ENCODE data around the gene CLTB. TPM values are rescaled to one million over a fixed set of nuclear protein-coding genes. Genes with fewer than 3 reads are reported as not detected.

CLTB gene
- total and polyA plus RNA-seq, 4 donors, result 14.2 to 49.4 (median 38.6) TPM

DNA sequence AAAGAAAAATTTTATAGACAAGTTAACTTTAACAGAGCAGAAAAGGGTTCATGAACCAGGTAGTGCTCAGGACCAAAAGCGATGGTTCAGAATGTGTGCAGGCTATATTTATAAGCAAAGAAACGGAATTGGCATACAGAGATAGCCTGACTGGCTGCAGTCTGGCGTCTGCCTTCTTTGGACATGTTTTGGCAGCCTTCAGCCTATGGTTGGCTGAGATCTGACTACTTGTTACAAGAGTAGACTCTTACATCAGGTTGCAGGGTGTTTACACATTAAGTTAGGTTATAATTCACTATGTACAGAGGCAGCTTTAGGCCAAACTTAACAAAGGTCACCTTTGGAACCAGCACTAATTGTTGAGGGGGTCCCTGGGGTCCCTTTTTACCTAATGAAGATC is 34.9 kb downstream of the CLTB start:
- WGBS, result 87% methylated on average over 3 of the region's 3 CpGs
- no peak for DNase-seq (ENCODE audit: low spot score)
- Histone ChIP-seq H3K36me3 (ENCODE audit: control insufficient read depth in 4 of 4, insufficient read depth in 3 of 4, low read depth in 1 of 4, low read length in 3 of 4) (peaks cover 10 to 53% (median 23%) of the 10 kb centered on the region in 4 donors), H3K4me3 (ENCODE audit: low read depth in 1 of 3, low read length in 3 of 3) (no peak overlapping the region), H3K9ac (ENCODE audit: low read depth in 1 of 2, low read length in 2 of 2) (no peak overlapping the region), H3K27ac (ENCODE audit: low read depth in 1 of 2, low read length in 2 of 2) (no peak overlapping the region), H3K9me3 (ENCODE audit: control insufficient read depth in 4 of 4, low read length in 3 of 4) (no peaks in the 10 kb centered on the region), H3K4me1 (ENCODE audit: control insufficient read depth in 4 of 4, insufficient read depth in 4 of 4, low read length in 3 of 4) (peaks cover 0 to 2% (median under 1%) of the 10 kb centered on the region in 4 donors), H3K27me3 (ENCODE audit: control insufficient read depth in 4 of 4, insufficient read depth in 4 of 4, low read length in 3 of 4) (no peaks in the 10 kb centered on the region)
- TF ChIP-seq HNF4A (conservative IDR thresholded peaks at IDR 0.05) (no peak), RAD21 (IDR thresholded peaks at IDR 0.05) (no peak), ZBTB33 (IDR thresholded peaks at IDR 0.05) (no peak), SP1 (IDR thresholded peaks at IDR 0.05) (no peak), JUND (IDR thresholded peaks at IDR 0.05) (no peak), EGR1 (IDR thresholded peaks at IDR 0.05; ENCODE audit: low read depth in 2 of 2) (no peak)
- TF ChIP-seq, protein P1, sequence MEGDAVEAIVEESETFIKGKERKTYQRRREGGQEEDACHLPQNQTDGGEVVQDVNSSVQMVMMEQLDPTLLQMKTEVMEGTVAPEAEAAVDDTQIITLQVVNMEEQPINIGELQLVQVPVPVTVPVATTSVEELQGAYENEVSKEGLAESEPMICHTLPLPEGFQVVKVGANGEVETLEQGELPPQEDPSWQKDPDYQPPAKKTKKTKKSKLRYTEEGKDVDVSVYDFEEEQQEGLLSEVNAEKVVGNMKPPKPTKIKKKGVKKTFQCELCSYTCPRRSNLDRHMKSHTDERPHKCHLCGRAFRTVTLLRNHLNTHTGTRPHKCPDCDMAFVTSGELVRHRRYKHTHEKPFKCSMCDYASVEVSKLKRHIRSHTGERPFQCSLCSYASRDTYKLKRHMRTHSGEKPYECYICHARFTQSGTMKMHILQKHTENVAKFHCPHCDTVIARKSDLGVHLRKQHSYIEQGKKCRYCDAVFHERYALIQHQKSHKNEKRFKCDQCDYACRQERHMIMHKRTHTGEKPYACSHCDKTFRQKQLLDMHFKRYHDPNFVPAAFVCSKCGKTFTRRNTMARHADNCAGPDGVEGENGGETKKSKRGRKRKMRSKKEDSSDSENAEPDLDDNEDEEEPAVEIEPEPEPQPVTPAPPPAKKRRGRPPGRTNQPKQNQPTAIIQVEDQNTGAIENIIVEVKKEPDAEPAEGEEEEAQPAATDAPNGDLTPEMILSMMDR (IDR thresholded peaks at IDR 0.05; ENCODE audit: low read depth, low read length, missing input control), result no peak

- Histone ChIP-seq H3K4me1 (ENCODE audit: control insufficient read depth in 4 of 4, insufficient read depth in 4 of 4, low read length in 3 of 4) (no peaks in the 10 kb centered on the region), H3K27ac (ENCODE audit: low read depth in 1 of 2, low read length in 2 of 2) (no peak overlapping the region), H3K9me3 (ENCODE audit: control insufficient read depth in 4 of 4, low read length in 3 of 4) (no peaks in the 10 kb centered on the region), H3K4me3 (ENCODE audit: low read depth in 1 of 3, low read length in 3 of 3) (no peak overlapping the region), H3K27me3 (ENCODE audit: control insufficient read depth in 4 of 4, insufficient read depth in 4 of 4, low read length in 3 of 4) (no peaks in the 10 kb centered on the region), H3K9ac (ENCODE audit: low read depth in 1 of 2, low read length in 2 of 2) (no peak overlapping the region), H3K36me3 (ENCODE audit: control insufficient read depth in 4 of 4, insufficient read depth in 3 of 4, low read depth in 1 of 4, low read length in 3 of 4) (peaks cover 7 to 43% (median 20%) of the 10 kb centered on the region in 4 donors)
- WGBS, result 91% methylated on average over 3 of the region's 3 CpGs
- DNase-seq (ENCODE audit: low spot score), result no peak
- TF ChIP-seq RAD21 (IDR thresholded peaks at IDR 0.05) (no peak), NR2F2 (IDR thresholded peaks at IDR 0.05) (no peak), HNF4G (IDR thresholded peaks at IDR 0.05) (no peak), REST (IDR thresholded peaks at IDR 0.05) (no peak), FOXA1 (IDR thresholded peaks at IDR 0.05) (no peak)
These were observed 36.5 kb downstream of the CLTB start for GRCh38 chr5:176379881-176380280.

Data from liver (tissue), 9 donors.